HG02870 (cell line): Measurements from ENCODE around the gene BACH1.

Experiments used
- ATAC-seq: cut with Tn5 transposase; IDR thresholded peaks from one replicate; pipeline ENCODE4 v1.9.1; 2021; ENCODE audit warnings: mild to moderate bottlenecking, moderate library complexity; ENCODE audit not compliant: unreplicated experiment

BACH1 gene

DNA sequence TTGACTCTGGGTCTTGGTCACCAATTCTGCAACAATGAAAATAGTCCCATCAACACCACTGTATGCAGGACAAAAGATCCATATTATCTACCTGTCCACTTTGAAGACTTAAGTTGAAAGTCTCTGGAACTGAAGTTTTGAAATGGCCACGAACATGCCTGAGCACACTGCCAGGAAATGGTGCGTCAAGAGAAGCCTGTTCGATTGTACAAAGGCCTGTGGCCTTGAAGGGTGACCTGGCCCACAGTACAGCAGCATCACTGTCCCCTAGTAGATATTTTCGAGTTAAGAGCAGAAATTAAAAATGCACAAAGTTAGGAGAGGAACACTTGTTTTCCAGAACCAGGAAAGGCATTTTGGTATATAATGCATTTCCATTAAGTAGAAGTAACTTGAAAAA lies 78.5 kb downstream of the BACH1 start:
- ATAC-seq: no peak

DNA sequence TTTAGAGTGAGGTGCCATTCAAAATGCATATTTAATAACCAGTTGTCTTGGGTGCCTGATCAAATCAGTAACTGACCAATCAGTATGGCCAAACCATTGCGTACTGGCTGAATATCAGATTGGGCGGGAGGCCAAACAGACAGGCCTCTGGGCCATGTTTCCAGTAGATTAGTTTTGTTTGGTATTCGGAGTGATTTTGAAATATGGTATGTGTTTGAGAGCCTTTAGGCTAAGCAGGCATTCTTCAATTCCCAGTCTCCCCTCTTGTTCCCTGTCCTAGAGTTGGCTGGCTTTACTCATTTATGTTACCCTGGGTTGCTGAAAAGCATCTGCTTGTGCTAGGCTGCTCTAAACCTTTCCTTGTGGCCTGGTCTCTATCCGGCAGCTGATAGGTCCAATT lies 80.1 kb downstream of the BACH1 start:
- ATAC-seq: no peak

DNA sequence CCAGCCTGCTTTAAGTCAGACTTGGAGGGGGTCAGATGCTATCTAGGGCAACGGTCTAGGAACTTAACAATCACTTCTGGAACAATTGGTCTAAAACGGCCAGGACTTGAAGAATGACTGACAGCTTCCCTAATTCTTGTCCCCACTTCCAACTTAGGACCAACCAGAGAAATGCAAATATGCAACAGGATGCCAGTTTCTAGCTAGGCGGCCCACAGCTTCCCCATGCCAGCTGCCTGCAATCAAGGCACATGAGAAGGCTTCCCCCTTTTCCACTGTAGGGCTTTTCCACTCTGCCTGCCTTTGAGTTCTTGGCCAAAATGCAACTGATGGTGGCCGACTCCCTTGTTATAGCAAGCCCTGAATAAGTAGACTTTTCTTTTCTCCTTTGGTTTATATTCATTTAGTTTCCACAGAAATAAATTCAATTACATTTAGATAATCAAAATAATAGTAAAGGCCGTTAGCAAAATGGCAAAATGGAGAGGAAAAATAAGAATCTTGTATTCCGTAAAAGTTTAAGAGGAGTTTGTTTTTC lies 80.9 kb downstream of the BACH1 start:
- no peak for ATAC-seq

GRCh38 chr21:29382030-29382654 lies 83.4 kb downstream of the BACH1 start:
- ATAC-seq: no peak

DNA sequence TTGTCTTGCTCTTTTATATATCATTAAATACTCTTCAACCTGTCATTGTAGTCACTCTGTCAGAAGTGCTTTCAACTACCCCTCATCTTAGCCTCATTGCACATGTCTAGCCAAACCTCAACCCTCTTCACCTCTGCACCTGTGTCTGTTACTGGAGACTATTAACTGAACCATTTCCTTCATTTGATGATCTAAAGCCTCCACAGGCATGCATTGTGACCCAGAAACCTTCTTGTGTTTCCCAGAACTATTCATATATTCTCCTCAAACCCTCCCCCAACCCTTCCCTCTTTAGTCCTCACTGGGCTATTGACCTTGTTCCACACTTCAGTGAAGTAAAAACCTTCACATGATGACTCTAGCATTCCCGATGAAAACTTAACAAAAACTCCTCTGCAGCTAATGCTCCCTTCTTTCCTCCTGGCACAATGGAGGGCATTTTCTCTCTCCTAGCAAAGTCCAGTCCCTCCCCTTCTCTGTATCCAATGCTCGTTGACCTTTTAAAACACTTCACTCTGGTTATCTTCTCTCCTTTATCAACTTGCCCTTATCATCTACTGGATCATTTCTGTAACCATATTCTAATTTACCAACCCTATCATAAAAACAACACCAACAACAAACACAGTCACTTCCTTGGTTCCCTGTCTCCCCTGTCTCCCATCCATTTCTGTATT lies 86.1 kb downstream of the BACH1 start:
- no peak for ATAC-seq

DNA sequence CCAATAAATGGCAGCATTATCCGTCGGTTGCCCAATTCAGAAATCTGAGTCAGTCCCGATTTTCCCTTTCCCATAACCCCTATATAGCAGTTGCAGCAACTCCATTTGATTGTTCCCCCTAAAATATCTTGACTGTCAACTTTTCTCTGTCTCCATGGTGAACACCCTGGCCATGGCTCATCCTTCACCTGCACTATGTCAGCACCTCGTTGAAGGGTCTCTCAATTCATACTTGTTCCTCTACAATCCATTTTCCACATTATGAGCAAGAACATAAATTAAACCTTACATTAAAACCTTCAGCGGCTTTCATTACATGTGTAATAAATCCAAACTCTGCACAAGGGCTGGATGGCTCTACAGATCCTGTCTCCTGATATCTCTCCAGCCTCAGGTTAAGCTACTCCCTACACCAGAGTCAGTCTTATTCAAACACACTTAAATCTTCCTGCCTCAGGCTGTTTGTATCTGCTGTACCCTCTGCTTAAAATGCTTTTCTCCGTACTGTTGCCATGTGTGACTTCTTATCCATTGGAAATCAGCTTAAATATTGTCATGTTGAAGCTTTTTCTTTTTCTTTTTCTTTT lies 87.3 kb downstream of the BACH1 start:
- no peak for ATAC-seq

GRCh38 chr21:29386803-29387202 lies 88.1 kb downstream of the BACH1 start:
- no peak for ATAC-seq

DNA sequence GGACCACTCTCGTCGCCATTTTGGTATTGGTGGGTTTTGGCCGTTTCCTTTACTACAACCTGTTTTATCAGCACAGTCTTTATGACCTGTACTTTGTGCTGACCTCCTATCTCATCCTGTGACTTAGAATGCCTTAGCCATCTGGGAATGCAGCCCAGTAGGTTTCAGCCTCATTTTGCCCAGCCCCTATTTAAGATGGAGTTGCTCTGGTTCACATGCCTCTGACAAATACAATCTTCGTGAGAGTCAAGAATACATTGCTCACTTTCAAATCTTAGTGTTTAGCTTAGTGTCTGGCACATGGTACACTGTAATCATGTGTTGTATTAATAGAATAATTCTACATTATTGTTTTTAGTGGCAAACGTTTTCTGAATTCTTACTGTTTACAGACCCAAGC lies 88.9 kb downstream of the BACH1 start:
- no peak for ATAC-seq

DNA sequence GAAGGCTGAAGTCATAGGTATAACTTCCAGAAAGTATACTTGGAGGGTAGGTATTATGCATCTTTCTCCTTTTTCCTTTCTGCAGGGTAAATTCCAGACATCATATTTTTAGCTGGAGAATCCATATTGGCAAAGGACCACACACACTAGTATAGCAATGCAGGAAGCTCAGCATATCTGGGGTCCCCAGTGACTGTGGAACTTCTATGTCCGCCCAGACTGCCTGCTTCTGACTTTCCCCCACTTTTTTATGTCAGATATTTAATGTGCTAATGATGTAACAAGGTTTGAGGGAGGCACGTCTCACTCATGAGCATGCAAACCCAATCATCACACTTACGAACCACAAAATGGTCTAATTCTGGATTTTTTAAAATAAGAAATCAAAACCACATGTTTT lies 90.4 kb downstream of the BACH1 start:
- no peak for ATAC-seq

GRCh38 chr21:29390778-29391177 lies 92.1 kb downstream of the BACH1 start:
- no peak for ATAC-seq

GRCh38 chr21:29394051-29394450 lies 95.3 kb downstream of the BACH1 start:
- ATAC-seq: no peak
